ENCODE results near the gene PRPSAP1. TPM values are rescaled to one million over a fixed set of nuclear protein-coding genes. Genes with fewer than 3 reads are reported as not detected.

PRPSAP1 gene
- total RNA-seq, 6 donors from 2014 or later, result 37.3 to 172 (median 59.2) TPM

DNA sequence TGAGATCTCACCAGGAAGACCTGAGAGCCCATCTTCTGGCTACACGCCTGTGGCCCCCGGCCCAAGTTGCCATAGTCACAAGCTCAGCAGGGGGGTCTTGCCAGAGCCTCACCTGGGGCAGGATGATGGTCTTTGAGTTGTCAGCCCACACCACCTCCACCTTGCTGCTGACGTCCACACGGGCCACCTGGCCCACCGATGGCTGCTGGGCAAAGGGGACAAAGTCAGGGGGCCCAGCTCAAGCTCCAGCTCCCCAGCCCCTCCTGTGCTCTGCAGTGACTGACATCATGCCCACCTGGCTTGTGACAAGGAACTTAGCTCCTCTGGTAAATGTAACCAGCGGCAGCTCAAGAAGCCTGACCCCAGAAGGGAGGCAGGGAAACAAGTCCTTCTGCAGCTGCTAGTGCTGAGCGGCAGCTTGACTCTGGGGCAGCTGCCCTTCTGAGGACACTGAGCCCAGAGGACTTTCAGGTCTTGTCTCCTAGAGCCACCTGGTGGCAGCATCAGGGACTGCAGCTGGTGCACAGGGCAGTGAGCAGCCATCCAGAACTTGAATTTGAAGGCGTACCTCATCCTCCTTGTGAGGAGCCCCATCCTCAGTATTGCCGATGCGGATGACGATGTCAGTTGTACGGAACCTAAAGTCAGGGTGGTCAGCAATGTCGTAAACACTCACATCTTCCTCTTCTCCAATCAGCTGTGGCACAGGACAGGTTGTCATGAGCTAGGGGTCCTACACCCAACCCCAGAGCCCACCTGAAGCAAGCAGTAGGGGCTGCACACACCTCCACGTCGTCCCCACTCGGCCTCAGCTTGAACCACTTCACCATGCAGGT, 44.2 kb upstream of the PRPSAP1 start:
- H3K27ac ChIP-seq, result no peak overlapping the region
- 61 to 75% methylated on average over 4 to 16 of the region's 16 CpGs for WGBS, 2 donors
- peaks cover 13 to 94% (median 76%) of the 10 kb centered on the region in 4 donors for H3K36me3 ChIP-seq
- ATAC-seq (ENCODE audit: low FRiP score in 2 of 2) (peak in 1 of 2 donors; percentile 82), DNase-seq (peak in 1 of 2 donors; percentile 89)
- no peaks in the 10 kb centered on the region for H3K4me1 ChIP-seq
- H3K27me3 ChIP-seq, result no peaks in the 10 kb centered on the region
- no peaks in the 10 kb centered on the region for H3K9me3 ChIP-seq
- no peak for TF ChIP-seq EP300 (IDR thresholded peaks at IDR 0.05)
- no peak for TF ChIP-seq POLR2A (IDR thresholded peaks at IDR 0.05)
- TF ChIP-seq, protein P1, sequence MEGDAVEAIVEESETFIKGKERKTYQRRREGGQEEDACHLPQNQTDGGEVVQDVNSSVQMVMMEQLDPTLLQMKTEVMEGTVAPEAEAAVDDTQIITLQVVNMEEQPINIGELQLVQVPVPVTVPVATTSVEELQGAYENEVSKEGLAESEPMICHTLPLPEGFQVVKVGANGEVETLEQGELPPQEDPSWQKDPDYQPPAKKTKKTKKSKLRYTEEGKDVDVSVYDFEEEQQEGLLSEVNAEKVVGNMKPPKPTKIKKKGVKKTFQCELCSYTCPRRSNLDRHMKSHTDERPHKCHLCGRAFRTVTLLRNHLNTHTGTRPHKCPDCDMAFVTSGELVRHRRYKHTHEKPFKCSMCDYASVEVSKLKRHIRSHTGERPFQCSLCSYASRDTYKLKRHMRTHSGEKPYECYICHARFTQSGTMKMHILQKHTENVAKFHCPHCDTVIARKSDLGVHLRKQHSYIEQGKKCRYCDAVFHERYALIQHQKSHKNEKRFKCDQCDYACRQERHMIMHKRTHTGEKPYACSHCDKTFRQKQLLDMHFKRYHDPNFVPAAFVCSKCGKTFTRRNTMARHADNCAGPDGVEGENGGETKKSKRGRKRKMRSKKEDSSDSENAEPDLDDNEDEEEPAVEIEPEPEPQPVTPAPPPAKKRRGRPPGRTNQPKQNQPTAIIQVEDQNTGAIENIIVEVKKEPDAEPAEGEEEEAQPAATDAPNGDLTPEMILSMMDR (IDR thresholded peaks at IDR 0.05), result peak; percentile 96 to 99 (median 98)
- peak in 1 of 2 donors; percentile 13 for TF ChIP-seq POLR2AphosphoS5 (IDR thresholded peaks at IDR 0.05)
- no peak overlapping the region for H3K4me3 ChIP-seq

- Histone ChIP-seq H3K27me3 (no peaks in the 10 kb centered on the region), H3K4me1 (no peaks in the 10 kb centered on the region), H3K27ac (no peak overlapping the region), H3K4me3 (no peak overlapping the region), H3K36me3 (peaks cover 13 to 90% (median 70%) of the 10 kb centered on the region in 4 donors), H3K9me3 (no peaks in the 10 kb centered on the region)
- TF ChIP-seq POLR2A (IDR thresholded peaks at IDR 0.05) (no peak), POLR2AphosphoS5 (IDR thresholded peaks at IDR 0.05) (no peak), EP300 (IDR thresholded peaks at IDR 0.05) (no peak)
- TF ChIP-seq, protein P1 (IDR thresholded peaks at IDR 0.05), result no peak
- DNase-seq, result no peak
- no peak for ATAC-seq (ENCODE audit: low FRiP score in 2 of 2)
- 95 to 97% methylated on average over 8 of the region's 8 CpGs for WGBS, 2 donors
Observed at GRCh38 chr17:76397184-76397583, 43.5 kb upstream of the PRPSAP1 start.

GRCh38 chr17:76395980-76396379, 42.3 kb upstream of the PRPSAP1 start:
- ATAC-seq (ENCODE audit: low FRiP score in 2 of 2), result no peak
- peaks cover 13 to 90% (median 69%) of the 10 kb centered on the region in 4 donors for H3K36me3 ChIP-seq
- WGBS, 2 donors, result 94 to 96% methylated on average over 13 to 15 of the region's 15 CpGs

DNA sequence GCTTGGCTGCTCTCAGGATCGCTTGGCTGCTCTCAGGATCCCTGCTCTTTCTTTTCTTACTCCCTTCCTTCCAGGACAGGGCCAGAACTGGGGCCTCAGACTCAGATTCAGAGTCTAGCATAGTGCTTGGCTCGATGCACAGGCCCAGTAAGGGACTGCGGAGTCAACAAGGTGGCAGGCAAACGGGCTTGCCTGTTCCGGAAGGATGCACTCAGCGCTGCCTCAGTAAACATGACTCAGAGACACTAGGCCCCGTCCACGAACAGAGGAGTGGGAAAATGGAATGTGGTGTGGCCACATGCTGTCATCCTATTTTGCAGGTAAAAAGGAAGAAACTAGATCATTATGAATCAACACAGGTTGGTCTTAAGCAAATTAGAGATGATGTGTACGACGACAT, 40.5 kb upstream of the PRPSAP1 start:
- 88 to 93% methylated on average over 10 of the region's 10 CpGs for WGBS, 2 donors
- no peaks in the 10 kb centered on the region for H3K9me3 ChIP-seq
- no peaks in the 10 kb centered on the region for H3K27me3 ChIP-seq
- H3K4me3 ChIP-seq, result no peak overlapping the region
- DNase-seq (no peak), ATAC-seq (ENCODE audit: low FRiP score in 2 of 2) (no peak)
- H3K4me1 ChIP-seq, result no peaks in the 10 kb centered on the region
- TF ChIP-seq POLR2A (IDR thresholded peaks at IDR 0.05) (no peak), POLR2AphosphoS5 (IDR thresholded peaks at IDR 0.05) (no peak), EP300 (IDR thresholded peaks at IDR 0.05) (no peak)
- TF ChIP-seq, protein P1 (IDR thresholded peaks at IDR 0.05), result no peak
- peaks cover 5 to 85% (median 58%) of the 10 kb centered on the region in 4 donors for H3K36me3 ChIP-seq
- no peak overlapping the region for H3K27ac ChIP-seq

More at GRCh38 chr17:76395980-76396379, 42.3 kb upstream of the PRPSAP1 start:
- DNase-seq, result no peak
- Histone ChIP-seq H3K27me3 (no peaks in the 10 kb centered on the region), H3K4me1 (no peaks in the 10 kb centered on the region), H3K4me3 (no peak overlapping the region), H3K27ac (no peak overlapping the region), H3K9me3 (no peaks in the 10 kb centered on the region)
- no peak for TF ChIP-seq POLR2A (IDR thresholded peaks at IDR 0.05)
- TF ChIP-seq, protein P1 (IDR thresholded peaks at IDR 0.05), result no peak
- no peak for TF ChIP-seq POLR2AphosphoS5 (IDR thresholded peaks at IDR 0.05)
- TF ChIP-seq EP300 (IDR thresholded peaks at IDR 0.05), result no peak

Measured in upper lobe of left lung (tissue), 6 donors.